Measurements from ENCODE around the gene MBOAT2. TPM values are rescaled to one million over a fixed set of nuclear protein-coding genes. Genes with fewer than 3 reads are reported as not detected.

MBOAT2 gene
- total and polyA plus RNA-seq, 3 donors from 2014 or later: 21.2 to 24.8 (median 24.2) TPM

DNA sequence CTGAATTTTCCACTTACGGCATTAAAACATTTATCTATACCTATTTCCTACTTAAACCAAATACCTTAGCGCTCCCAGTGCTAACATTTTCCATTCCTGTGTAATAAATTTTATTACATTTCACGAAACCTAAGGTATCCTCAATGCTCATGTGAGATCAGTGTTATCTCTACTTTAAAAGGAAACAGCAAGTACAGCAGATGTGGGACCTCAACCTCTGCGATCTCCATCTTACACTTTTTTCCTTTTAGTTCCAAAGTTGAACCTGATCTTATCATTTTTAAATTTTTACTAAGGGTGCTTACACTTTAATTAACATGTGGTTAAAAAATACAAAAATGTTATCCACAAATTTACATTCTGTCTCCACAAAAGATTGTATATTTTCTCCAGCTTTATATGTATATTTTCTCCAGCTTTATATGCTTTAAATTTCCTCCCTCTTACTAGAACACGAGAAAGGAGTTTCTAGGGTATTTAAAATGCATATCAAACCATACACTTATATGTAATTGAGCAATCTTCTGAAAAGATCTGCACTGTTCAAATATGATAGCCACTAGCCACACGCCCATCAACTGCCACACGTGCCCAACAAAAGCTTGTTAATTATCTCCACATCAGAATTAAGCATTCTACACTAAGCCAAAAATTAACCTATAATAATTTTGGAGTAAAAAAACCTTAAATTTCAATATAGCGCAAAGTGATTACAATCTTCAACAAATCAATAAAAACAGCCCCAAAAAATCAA lies 38.1 kb downstream of the MBOAT2 start:
- DNase-seq: no peak
- intact Hi-C loops (cut with DNase I; ENCODE audit: low total_unique reads): no loop called here
- H3K4me3 ChIP-seq: no peak overlapping the region
- H3K36me3 ChIP-seq (ENCODE audit: low read depth, missing control alignments): no peaks in the 10 kb centered on the region
- no peaks in the 10 kb centered on the region for H3K27me3 ChIP-seq
- no peaks in the 10 kb centered on the region for H3K9me3 ChIP-seq
- WGBS, 2 donors: 85 to 94% methylated on average over 8 of the region's 8 CpGs
- no peaks in the 10 kb centered on the region for H3K4me1 ChIP-seq
- TF ChIP-seq POLR2A (IDR thresholded peaks at IDR 0.05): no peak
- TF ChIP-seq, protein P1, sequence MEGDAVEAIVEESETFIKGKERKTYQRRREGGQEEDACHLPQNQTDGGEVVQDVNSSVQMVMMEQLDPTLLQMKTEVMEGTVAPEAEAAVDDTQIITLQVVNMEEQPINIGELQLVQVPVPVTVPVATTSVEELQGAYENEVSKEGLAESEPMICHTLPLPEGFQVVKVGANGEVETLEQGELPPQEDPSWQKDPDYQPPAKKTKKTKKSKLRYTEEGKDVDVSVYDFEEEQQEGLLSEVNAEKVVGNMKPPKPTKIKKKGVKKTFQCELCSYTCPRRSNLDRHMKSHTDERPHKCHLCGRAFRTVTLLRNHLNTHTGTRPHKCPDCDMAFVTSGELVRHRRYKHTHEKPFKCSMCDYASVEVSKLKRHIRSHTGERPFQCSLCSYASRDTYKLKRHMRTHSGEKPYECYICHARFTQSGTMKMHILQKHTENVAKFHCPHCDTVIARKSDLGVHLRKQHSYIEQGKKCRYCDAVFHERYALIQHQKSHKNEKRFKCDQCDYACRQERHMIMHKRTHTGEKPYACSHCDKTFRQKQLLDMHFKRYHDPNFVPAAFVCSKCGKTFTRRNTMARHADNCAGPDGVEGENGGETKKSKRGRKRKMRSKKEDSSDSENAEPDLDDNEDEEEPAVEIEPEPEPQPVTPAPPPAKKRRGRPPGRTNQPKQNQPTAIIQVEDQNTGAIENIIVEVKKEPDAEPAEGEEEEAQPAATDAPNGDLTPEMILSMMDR (IDR thresholded peaks at IDR 0.05): no peak
- no peak overlapping the region for H3K27ac ChIP-seq

DNA sequence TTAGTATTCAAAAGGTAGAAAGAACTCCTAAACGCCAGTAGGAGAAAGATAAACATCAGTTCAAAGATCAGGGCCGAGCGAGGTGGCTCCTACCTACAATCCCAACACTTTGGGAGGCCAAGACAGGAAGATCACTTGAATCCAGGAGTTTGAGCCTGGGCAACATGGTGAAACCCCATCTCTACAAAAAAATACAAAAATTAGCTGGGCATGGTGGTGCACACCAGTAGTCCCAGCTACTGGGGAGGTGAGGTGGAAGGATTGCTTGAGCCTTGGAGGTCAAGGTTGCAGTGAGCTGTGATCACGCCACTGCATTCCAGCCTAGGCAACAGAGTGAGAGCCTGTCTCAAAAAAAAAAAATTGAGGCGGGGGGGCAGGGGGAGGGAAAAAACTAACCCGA lies 40.6 kb downstream of the MBOAT2 start:
- H3K27me3 ChIP-seq: no peaks in the 10 kb centered on the region
- TF ChIP-seq, protein P1 (IDR thresholded peaks at IDR 0.05): no peak
- TF ChIP-seq POLR2A (IDR thresholded peaks at IDR 0.05): no peak
- no peaks in the 10 kb centered on the region for H3K9me3 ChIP-seq
- no peak for DNase-seq
- intact Hi-C loops (cut with DNase I; ENCODE audit: low total_unique reads): no loop called here
- H3K4me1 ChIP-seq: no peaks in the 10 kb centered on the region
- no peak overlapping the region for H3K27ac ChIP-seq
- no peaks in the 10 kb centered on the region for H3K36me3 ChIP-seq (ENCODE audit: low read depth, missing control alignments)
- no peak overlapping the region for H3K4me3 ChIP-seq
- 91 to 96% methylated on average over 6 of the region's 6 CpGs for WGBS, 2 donors

DNA sequence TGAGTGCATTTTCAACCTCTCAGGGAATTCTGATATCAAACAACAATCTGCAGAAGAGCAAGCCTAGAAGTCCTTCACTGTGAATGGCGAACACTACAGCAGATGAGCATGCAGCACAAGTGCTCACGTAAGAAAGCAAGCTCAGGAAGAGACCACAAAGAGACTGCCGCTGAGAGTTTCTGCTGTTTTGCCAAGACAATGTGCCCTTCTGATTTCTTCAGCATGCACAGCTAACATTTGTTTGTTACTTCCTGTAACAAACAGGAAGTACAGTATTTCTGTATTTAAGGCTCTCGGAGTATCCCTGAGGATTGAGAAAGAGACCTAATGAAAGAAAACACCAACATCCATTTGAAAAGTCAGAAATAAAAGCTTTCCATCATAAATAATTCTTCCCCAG lies 45.9 kb downstream of the MBOAT2 start:
- intact Hi-C loops (cut with DNase I; ENCODE audit: low total_unique reads): no loop called here
- no peak for DNase-seq
- Histone ChIP-seq H3K27me3 (no peaks in the 10 kb centered on the region), H3K4me3 (no peak overlapping the region), H3K36me3 (ENCODE audit: low read depth, missing control alignments) (no peaks in the 10 kb centered on the region), H3K9me3 (no peaks in the 10 kb centered on the region), H3K4me1 (no peaks in the 10 kb centered on the region), H3K27ac (no peak overlapping the region)
- TF ChIP-seq, protein P1 (IDR thresholded peaks at IDR 0.05): no peak
- TF ChIP-seq POLR2A (IDR thresholded peaks at IDR 0.05): no peak
- WGBS, 2 donors: 78 to 82% methylated on average over 4 of the region's 4 CpGs

DNA sequence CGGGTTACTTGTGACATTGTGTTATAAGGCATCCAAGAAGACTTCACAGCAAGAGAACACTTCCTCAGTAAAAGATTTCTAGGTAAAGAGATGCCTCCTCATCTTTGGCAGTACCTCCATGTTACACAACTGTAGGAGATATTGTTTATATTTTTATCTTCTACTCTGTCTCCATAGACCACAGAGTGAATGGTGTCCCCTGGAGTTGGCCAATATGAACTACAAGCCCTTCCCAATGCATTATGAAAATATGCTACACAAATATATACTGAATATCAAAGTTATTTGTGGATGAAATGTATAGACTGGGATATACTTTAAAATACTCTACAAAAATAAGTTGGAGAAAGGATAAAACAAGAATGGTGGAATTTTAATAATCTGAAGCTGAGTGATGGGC lies 46.7 kb downstream of the MBOAT2 start:
- TF ChIP-seq, protein P1 (IDR thresholded peaks at IDR 0.05): no peak
- no peak for TF ChIP-seq POLR2A (IDR thresholded peaks at IDR 0.05)
- Histone ChIP-seq H3K27ac (no peak overlapping the region), H3K4me3 (no peak overlapping the region), H3K27me3 (no peaks in the 10 kb centered on the region), H3K9me3 (no peaks in the 10 kb centered on the region), H3K36me3 (ENCODE audit: low read depth, missing control alignments) (no peaks in the 10 kb centered on the region), H3K4me1 (no peaks in the 10 kb centered on the region)
- intact Hi-C loops (cut with DNase I; ENCODE audit: low total_unique reads): no loop called here
- WGBS, 2 donors: 97 to 100% methylated on average over 1 of the region's 1 CpG
- DNase-seq: no peak

DNA sequence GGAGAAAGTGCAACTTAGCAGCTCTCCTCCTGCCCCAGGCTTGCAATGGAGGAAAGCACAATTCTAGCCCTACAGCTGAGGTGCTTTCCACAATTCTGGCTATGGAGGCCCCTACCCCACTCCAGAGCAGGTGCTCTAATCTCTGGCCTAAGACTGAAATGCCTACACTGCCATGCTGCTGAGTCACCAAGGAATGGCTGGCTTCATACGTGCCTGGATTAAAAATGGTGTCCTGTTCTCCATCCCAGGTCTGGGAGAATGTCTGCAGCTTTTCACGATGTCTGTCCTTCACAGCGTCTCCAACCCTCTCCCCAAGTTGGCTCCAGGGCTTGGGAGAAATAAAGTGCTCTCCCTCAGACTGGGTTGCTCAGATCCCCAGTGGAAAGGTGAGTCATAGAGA lies 48.5 kb downstream of the MBOAT2 start:
- DNase-seq: no peak
- TF ChIP-seq, protein P1 (IDR thresholded peaks at IDR 0.05): no peak
- no peak for TF ChIP-seq POLR2A (IDR thresholded peaks at IDR 0.05)
- no peak overlapping the region for H3K27ac ChIP-seq
- no peaks in the 10 kb centered on the region for H3K36me3 ChIP-seq (ENCODE audit: low read depth, missing control alignments)
- no peak overlapping the region for H3K4me3 ChIP-seq
- WGBS, 2 donors: 94 to 100% methylated on average over 2 to 3 of the region's 3 CpGs
- H3K4me1 ChIP-seq: no peaks in the 10 kb centered on the region
- no peaks in the 10 kb centered on the region for H3K27me3 ChIP-seq
- H3K9me3 ChIP-seq: no peaks in the 10 kb centered on the region
- intact Hi-C loops (cut with DNase I; ENCODE audit: low total_unique reads): no loop called here

All from testis (tissue), 3 donors.